ENCODE results near the gene KLF2. TPM values are rescaled to one million over a fixed set of nuclear protein-coding genes. Genes with fewer than 3 reads are reported as not detected.
"Not testable (repeated sequence)": the region's sequence is repeated elsewhere in the genome, so short reads cannot be mapped to it uniquely, and the experiment has no call there.

KLF2 gene
- total RNA-seq: under 1 TPM; 0.46 to 0.84 TPM

DNA sequence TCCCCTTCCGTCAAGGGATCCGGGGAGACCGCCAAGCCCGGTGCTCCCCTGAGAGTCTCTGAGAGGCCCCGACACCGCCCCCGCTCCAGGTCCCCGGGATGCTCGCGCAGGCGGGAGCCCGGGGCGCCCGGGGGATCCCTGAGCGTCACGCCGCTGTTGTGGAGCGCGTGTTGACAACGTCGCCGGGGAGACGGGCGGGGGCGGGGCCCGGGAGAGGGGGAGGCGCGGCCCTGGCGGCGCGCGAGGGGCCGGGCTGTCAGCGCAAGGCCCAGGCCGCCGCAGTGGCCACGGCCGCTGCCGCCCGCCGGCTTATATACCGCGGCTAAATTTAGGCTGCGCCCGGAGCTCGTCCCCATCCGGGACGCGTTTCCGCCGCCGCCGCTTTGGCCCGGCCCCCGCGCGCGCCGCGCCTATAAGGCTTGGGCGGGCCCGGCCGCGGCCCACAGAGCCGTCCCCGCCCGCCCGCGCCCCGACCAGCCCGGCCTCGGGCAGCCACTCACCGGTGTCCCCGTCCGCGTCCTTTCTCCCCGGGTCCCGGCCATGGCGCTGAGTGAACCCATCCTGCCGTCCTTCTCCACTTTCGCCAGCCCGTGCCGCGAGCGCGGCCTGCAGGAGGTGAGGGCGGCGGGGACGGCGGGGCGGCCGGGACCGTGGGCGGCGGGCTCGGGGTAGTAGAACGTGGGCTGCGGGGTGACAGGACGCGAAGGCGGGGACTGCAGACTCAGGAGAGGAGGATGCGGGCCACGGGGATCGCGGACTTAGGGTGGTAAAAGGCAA, at the start of gene KLF2:
Gene KLF2 (plus strand): TSS at position 443 of the 777 bp plus-strand sequence. CDS start 98 bp downstream, at position 541.
- POLR2A ChIA-PET: interaction anchor here (0.7 to 1.3 kb wide), 3 partner anchors 14 to 47 kb away, joined by 3 to 5 read pairs (median 3); no protein-coding TSS in a partner anchor
- CTCF ChIA-PET: interaction anchor here (1.5 kb wide), 1 partner anchor 14 kb away, joined by 4 read pairs; no protein-coding TSS in a partner anchor

- CTCF ChIA-PET: no interaction called here
- POLR2A ChIA-PET: no interaction called here
Observed at GRCh38 chr19:16280306-16280705, 44.3 kb upstream of the KLF2 start.

DNA sequence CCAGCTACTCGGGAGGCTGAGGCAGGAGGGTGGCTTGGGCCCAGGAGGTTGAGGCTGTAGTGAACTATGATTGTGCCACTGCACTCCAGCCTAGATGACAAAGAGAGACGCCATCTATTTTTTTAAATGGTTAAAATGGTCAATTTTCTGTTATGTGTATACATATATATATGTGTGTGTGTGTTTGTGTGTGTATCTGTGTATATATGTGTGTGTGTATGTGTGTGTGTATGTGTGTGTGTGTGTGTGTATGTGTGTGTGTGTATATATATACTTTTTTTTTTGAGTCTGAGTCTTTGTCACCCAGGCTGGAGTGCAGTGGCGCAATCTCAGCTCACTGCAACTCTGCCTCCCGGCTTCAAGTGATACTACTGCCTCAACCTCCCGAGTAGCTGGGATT, 42.9 kb upstream of the KLF2 start:
- POLR2A ChIA-PET: no interaction called here
- CTCF ChIA-PET: no interaction called here

GRCh38 chr19:16283210-16284061, 41.2 kb upstream of the KLF2 start:
- POLR2A ChIA-PET: interaction anchor here (1.2 kb wide), 1 partner anchor 42 kb away, joined by 5 read pairs; no protein-coding TSS in a partner anchor
- CTCF ChIA-PET: interaction anchor here (1.2 to 1.3 kb wide), 2 partner anchors 93 to 99 kb away, joined by 4 to 5 read pairs; no protein-coding TSS in a partner anchor

GRCh38 chr19:16284505-16284904, 40.1 kb upstream of the KLF2 start:
- ChIA-PET CTCF (interaction anchor here (1.2 to 1.3 kb wide), 2 partner anchors 92 to 98 kb away, joined by 4 to 5 read pairs; no protein-coding TSS in a partner anchor), POLR2A (interaction anchor here (0.7 kb wide), 1 partner anchor 1161 kb away, joined by 3 read pairs; no protein-coding TSS in a partner anchor)

- POLR2A ChIA-PET, CTCF ChIA-PET: not testable (repeated sequence)
Observed at GRCh38 chr19:16285079-16285478, 39.5 kb upstream of the KLF2 start.

- ChIA-PET CTCF (no interaction called here), POLR2A (no interaction called here)
Observed at GRCh38 chr19:16285769-16286498, 38.7 kb upstream of the KLF2 start.

GRCh38 chr19:16288544-16288943, 36.1 kb upstream of the KLF2 start:
- POLR2A ChIA-PET: no interaction called here
- CTCF ChIA-PET: no interaction called here

GRCh38 chr19:16289594-16289993, 35.0 kb upstream of the KLF2 start:
- POLR2A ChIA-PET: no interaction called here
- CTCF ChIA-PET: interaction anchor here (0.7 kb wide), 1 partner anchor 77 kb away, joined by 4 read pairs; no protein-coding TSS in a partner anchor

DNA sequence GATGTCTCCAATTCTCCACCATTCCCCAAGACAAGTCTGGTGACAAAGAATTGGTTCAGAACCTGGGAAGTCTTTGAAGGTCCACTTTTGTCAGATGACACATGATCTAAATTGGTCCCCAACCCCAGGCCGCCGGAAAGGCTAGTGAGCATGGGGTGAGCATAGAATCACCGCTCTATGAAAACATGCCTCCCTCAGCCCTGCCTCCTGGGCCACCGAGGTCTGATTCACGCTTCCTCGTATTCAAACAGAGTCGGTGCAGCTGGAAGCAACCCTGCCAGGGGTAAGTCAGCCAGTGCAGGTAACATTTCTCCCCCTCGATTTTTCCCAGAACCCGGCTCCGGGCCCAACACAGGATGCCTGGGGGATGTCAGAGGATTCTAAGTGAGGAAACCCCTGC, 33.9 kb upstream of the KLF2 start:
- POLR2A ChIA-PET: no interaction called here

DNA sequence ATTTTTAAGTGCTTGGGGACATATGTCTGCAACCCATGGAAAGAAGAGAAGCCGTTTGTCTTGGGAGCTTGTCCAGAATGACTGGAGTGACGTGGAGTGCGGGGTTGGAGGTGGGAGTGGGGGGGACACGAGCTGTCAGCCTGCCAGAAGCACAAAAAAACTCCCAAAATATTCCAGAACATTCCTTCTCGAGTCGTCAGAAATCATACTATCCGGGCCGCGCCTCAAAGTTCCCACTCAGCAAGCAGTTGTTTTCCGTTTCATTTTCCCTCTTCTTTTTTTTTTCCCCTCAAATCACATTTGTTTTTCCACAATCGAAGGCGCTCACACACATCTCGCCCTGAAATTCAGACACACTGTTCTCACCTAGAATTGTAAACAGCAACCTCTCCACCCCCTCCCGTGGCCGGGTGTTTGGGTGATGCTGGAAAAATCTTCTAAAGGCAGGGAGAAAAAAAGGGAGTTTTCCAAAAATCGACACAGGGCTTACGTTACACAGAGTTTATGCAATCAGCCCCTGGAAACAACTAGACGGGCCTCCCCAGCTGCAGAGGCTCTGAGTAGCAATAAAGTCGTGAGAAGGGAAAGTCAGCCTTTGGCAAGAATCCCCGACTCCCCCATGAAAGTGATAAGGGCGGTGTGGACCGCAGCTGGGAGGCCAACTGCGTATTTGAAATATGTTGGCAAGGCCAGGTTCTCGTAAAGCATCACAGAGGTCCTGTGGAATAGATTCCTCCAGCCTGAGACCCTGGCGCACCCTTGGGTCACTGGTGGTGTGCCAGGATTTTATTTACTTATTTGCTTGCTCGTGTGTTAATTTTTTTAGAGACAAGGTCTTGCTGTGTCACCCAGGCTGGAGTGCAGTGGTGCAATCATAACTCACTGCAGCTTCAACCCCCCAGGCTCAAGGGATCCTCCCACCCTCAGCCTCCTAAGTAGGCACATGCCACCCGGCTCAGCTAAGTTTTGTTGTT, 31.2 kb upstream of the KLF2 start:
- CTCF ChIA-PET: no interaction called here

More for the DNA sequence above, 33.9 kb upstream of the KLF2 start:
- CTCF ChIA-PET: no interaction called here

GRCh38 chr19:16295057-16295456, 29.6 kb upstream of the KLF2 start:
- POLR2A ChIA-PET: no interaction called here
- CTCF ChIA-PET: no interaction called here

More for the DNA sequence above, 31.2 kb upstream of the KLF2 start:
- POLR2A ChIA-PET: no interaction called here

DNA sequence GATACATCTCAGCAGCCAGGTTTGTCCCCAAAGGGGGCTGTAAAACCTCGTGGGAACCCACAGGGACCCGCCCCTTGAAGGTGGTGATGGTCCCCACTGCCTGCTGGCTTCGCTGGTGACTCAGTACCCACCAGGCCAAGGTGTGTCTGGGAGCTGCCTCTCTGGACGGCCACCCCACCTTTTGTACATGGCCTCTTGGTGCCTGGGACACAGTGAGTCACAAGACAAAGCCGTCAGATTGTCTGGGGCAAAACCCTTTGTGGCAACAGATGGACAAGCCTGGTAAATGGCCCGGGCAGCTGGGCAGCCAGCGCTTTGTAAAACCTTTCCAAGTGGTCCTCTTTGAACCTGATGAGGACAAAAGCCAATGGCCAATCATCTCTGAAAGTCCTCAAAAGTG, 27.9 kb upstream of the KLF2 start:
- POLR2A ChIA-PET: no interaction called here
- CTCF ChIA-PET: no interaction called here

- POLR2A ChIA-PET: no interaction called here
- CTCF ChIA-PET: no interaction called here
Observed at GRCh38 chr19:16297575-16298178, 26.9 kb upstream of the KLF2 start.

DNA sequence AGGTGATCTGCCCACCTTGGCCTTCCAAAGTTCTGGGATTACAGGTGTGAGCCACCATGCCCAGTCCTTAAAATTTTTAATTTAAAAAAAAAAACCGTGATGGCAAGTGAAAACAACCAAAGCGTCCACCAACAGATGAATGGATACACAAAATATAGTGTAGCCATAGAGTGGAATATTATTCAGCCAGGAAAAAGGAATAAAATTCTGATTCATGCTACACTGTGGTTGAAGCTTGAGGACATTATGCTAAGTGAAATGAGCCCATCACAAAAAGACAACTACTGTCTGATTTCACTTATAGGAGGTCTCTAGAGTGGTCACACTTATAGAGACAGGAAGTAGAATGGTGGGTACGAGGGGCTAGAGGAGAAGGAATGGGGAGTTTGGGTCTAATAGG, 26.3 kb upstream of the KLF2 start:
- POLR2A ChIA-PET: no interaction called here
- CTCF ChIA-PET: no interaction called here

- CTCF ChIA-PET: no interaction called here
- POLR2A ChIA-PET: no interaction called here
Observed at GRCh38 chr19:16301999-16302694, 22.5 kb upstream of the KLF2 start.

- ChIA-PET CTCF (interaction anchor here (0.6 to 0.7 kb wide), 2 partner anchors 53 to 64 kb away, joined by 3 read pairs; no protein-coding TSS in a partner anchor), POLR2A (no interaction called here)
Observed at GRCh38 chr19:16303755-16304154, 20.9 kb upstream of the KLF2 start.

DNA sequence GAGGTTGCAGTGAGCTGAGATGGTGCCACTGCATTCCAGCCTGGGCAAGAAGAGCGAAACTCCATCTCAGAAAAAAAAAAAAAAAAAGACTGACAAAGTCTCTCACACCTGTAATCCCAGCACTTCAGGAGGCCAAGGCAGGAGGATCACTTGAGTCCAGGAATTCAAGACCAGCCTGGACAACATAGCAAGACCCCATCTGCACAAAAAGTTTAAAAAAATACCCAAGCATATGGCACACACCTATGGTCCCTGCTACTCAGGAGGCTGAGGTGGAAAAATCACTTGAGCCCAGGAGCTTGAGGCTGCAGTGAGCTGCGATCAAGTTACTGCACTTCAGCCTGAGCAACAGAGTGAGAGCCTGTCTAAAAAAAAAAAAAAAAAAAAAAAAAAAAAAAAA, 20.1 kb upstream of the KLF2 start:
- POLR2A ChIA-PET: not testable (repeated sequence)
- CTCF ChIA-PET: interaction anchor here (0.6 kb wide), 1 partner anchor 65 kb away, joined by 3 read pairs; no protein-coding TSS in a partner anchor

Data from activated CD8-positive, alpha-beta memory T cell treated with anti-CD3 and anti-CD28 coated beads for 36 hours (primary cell).